K562 (cell line): ENCODE measurements around the gene TSPAN3. TPM values are rescaled to one million over a fixed set of nuclear protein-coding genes. Genes with fewer than 3 reads are reported as not detected.

Experiments
- ATAC-seq: fragments of 200-7000 bp; cut with Tn5 transposase; 3 replicates; pipeline ENCODE4 v1.9.1; 2020; ENCODE audit warnings: moderate library complexity
- BruUV-seq: library from RNA; stranded (reverse); fragments of 400-500 nt; replicated peaks from 2 replicates; lab custom pipeline; 2021; lab: Mats Ljungman, UMichigan
- CTCF ChIA-PET: fragments of 300-600 bp; formaldehyde crosslinking; extraction: SDS; loops from one replicate; lab custom pipeline; 2021; ENCODE audit warnings: low intra/inter-chr PET ratio; lab: Yijun Ruan, JAX
- POLR2A ChIA-PET: fragments of 300-600, 350-650 bp; sonication (Branson Sonifier 250); formaldehyde crosslinking; extraction: SDS; loops from one replicate; lab custom pipeline; 2021; ENCODE audit warnings: antibody characterized with exemption, inconsistent platforms; lab: Yijun Ruan, JAX
- DNase-seq, 4 experiments: peaks; one replicate each; pipeline versions ENCODE4 v3.0.0 to v3.0.0-alpha.2; 2011 to 2018; ENCODE audit warnings: low spot score in 3 of 4, mixed read lengths in 3 of 4; ENCODE audit errors: extremely low read depth in 1 of 4
- FAIRE-seq: peaks from 2 replicates; lab custom pipeline; 2011; peaks lifted over from hg19 to GRCh38; lab: Jason Lieb, UNC
- H2AFZ ChIP-seq: 2 replicates; pipeline ENCODE4 v1.6.0; 2011; ENCODE audit warnings: low read depth, low read length, control low read depth, inconsistent platforms
- H3K27ac ChIP-seq: fragments of 200-600 bp; 3 replicates; pipeline ENCODE4 v1.8.0; 2011; ENCODE audit warnings: low read depth, mild to moderate bottlenecking, control low read depth, inconsistent platforms, low read length, moderate library complexity, mixed read lengths; ENCODE audit errors: extremely low read depth
- H3K27me3 ChIP-seq, 2 experiments: fragments of 300-600 bp in 1 of 2; 2 replicates in 1 of 2; 3 replicates in 1 of 2; pipeline versions ENCODE4 v1.6.0 to v1.8.0; 2011; ENCODE audit warnings: inconsistent platforms in 2 of 2, low read length in 2 of 2, mild to moderate bottlenecking in 1 of 2, mixed read lengths in 1 of 2, moderate library complexity in 1 of 2; ENCODE audit not compliant: control insufficient read depth in 2 of 2, insufficient read depth in 2 of 2
- H3K36me3 ChIP-seq: fragments of 300-600 bp; 3 replicates; pipeline ENCODE4 v1.8.0; 2011; ENCODE audit warnings: mild to moderate bottlenecking, low read length, inconsistent platforms; ENCODE audit not compliant: control insufficient read depth, insufficient read depth
- H3K4me1 ChIP-seq, 2 experiments: fragments of 200-600 bp in 1 of 2; replicated peaks in 1 of 2; 2 replicates in 1 of 2; 3 replicates in 1 of 2; pipeline versions ENCODE4 v1.5.1 to v1.8.0; 2011; ENCODE audit warnings: inconsistent platforms in 2 of 2, low read length in 2 of 2, mild to moderate bottlenecking in 1 of 2, mixed read lengths in 1 of 2, moderate library complexity in 1 of 2; ENCODE audit not compliant: control insufficient read depth in 2 of 2, insufficient read depth in 2 of 2
- H3K4me2 ChIP-seq: 2 replicates; pipeline ENCODE4 v1.6.1; 2011; ENCODE audit warnings: low read length, control low read depth, inconsistent platforms, mixed read lengths; ENCODE audit not compliant: insufficient read depth
- H3K4me3 ChIP-seq: fragments of 200-600 bp; sonication (generic), shearing (Covaris generic); 2 replicates; pipeline ENCODE4 v1.5.1; 2016; ENCODE audit warnings: control low read depth, inconsistent platforms
- H3K79me2 ChIP-seq: fragments of 200-600 bp; 3 replicates; pipeline ENCODE4 v1.8.0; 2011; ENCODE audit warnings: low read length, inconsistent platforms; ENCODE audit not compliant: control insufficient read depth, insufficient read depth
- H3K9ac ChIP-seq, 2 experiments: 2 replicates each; pipeline versions ENCODE4 v1.6.0 to v1.6.1; 2011; ENCODE audit warnings: low read depth in 2 of 2, low read length in 2 of 2, control low read depth in 1 of 2, inconsistent platforms in 1 of 2, mild to moderate bottlenecking in 1 of 2, mixed read lengths in 1 of 2; ENCODE audit not compliant: insufficient read depth in 1 of 2
- H3K9me1 ChIP-seq: one replicate; pipeline ENCODE4 v1.6.0; 2011; ENCODE audit warnings: inconsistent platforms, mild to moderate bottlenecking, low read length, moderate library complexity; ENCODE audit not compliant: control insufficient read depth, insufficient read depth
- H3K9me3 ChIP-seq: replicated peaks from 2 replicates; pipeline ENCODE4 v1.5.1; 2011; ENCODE audit warnings: low read depth, low read length, inconsistent platforms; ENCODE audit not compliant: control insufficient read depth, insufficient read depth
- H4K20me1 ChIP-seq: replicated peaks from 2 replicates; pipeline ENCODE4 v1.6.1; 2011; ENCODE audit warnings: low read length, inconsistent platforms, mixed read lengths; ENCODE audit not compliant: control insufficient read depth, insufficient read depth
- CBX2 ChIP-seq: fragments of 200-600 bp; sonication (generic); IDR thresholded peaks from one replicate; pipeline ENCODE4 v1.6.1; 2012; ENCODE audit warnings: mild to moderate bottlenecking, low read length, inconsistent platforms; ENCODE audit not compliant: insufficient read depth, poor library complexity, severe bottlenecking
- HMGN3 ChIP-seq: IDR thresholded peaks from 2 replicates; pipeline ENCODE4 v1.6.1; 2011; ENCODE audit warnings: borderline replicate concordance, low read depth, mild to moderate bottlenecking, mixed read lengths, low read length; ENCODE audit not compliant: insufficient read length; ENCODE audit errors: extremely low read depth
- POLR2AphosphoS5 ChIP-seq: IDR thresholded peaks from 2 replicates; pipeline ENCODE4 v1.6.1; 2011; ENCODE audit warnings: mild to moderate bottlenecking, low read depth, low read length, moderate library complexity; ENCODE audit not compliant: control insufficient read depth, insufficient read depth
- PRDM10 ChIP-seq: fragments of 450-650 bp; IDR thresholded peaks from 2 replicates; pipeline ENCODE4 v1.6.1; 2018; ENCODE audit not compliant: partially characterized antibody
- ZBTB26 ChIP-seq: fragments of 450-650 bp; formaldehyde crosslinking; IDR thresholded peaks from 2 replicates; pipeline ENCODE4 v1.4.0; 2022; ENCODE audit warnings: missing genetic modification characterization
- WGBS: fragments of 100-300 bp; shearing (Covaris generic); methylation state at CpG from one replicate; pipeline ENCODE4 v1.1.6; 2016; ENCODE audit warnings: low coverage, mixed read lengths; ENCODE audit not compliant: insufficient coverage; ENCODE audit errors: missing lambda C conversion rate; 5-methylcytosine and 5-hydroxymethylcytosine counted together
- in situ Hi-C: fragments of 300-500 bp; cut with MboI; formaldehyde crosslinking; loops from 4 replicates; pipeline ENCODE4 v1.15.0; 2018; ENCODE audit warnings: inconsistent platforms, mixed read lengths
- intact Hi-C: fragments of 100-400 bp; cut with micrococcal nuclease; formaldehyde crosslinking; loops from 2 replicates; pipeline ENCODE4 v1.14.2; 2022
- polyA plus RNA-seq, 8 experiments: library from polyadenylated mRNA; depleted of rRNA in 4 of 8; stranded (reverse) in 5 of 8; unstranded in 3 of 8; fragments of >200 nt; fragmentation: Nextera tagmentation in 2 of 8; fragmentation: Illumina TruSeq in 1 of 8; extraction: Ambion mirVana in 2 of 8; extraction: Trizol in 1 of 8; gene quantifications; 2 replicates each; pipeline versions ENCODE4 v1.2.1 to v1.2.3, GENCODE V29; 2011 to 2014; ENCODE audit warnings: inconsistent platforms in 1 of 8, missing spikeins in 1 of 8
- total RNA-seq, 7 experiments: library from RNA; depleted of rRNA in 6 of 7; stranded (reverse); fragments of >200 nt in 6 of 7; fragmentation: Illumina TruSeq in 2 of 7; extraction: Trizol in 2 of 7; gene quantifications; 2 replicates each; pipeline versions ENCODE4 v1.2.1 to v1.2.3, GENCODE V29; 2011 to 2021; ENCODE audit warnings: low replicate concordance in 1 of 7
- TF ChIP-seq, protein P1 (sequence below): fragments of 200-400 bp; formaldehyde crosslinking; IDR thresholded peaks from 2 replicates; pipeline ENCODE4 v1.6.1; 2017; ENCODE audit warnings: mild to moderate bottlenecking, low read depth, low read length, moderate library complexity

Gene TSPAN3
- total and polyA plus RNA-seq, 9 of the 15 experiments (the other 6 are each of a cell fraction or from before 2014, with no cell fraction given) = 14.3 to 144 (median 71.1) TPM

- no peak for TF ChIP-seq HMGN3
These were observed 4.6 kb upstream of the TSPAN3 start (continued) for GRCh38 chr15:77075528-77075927.

DNA sequence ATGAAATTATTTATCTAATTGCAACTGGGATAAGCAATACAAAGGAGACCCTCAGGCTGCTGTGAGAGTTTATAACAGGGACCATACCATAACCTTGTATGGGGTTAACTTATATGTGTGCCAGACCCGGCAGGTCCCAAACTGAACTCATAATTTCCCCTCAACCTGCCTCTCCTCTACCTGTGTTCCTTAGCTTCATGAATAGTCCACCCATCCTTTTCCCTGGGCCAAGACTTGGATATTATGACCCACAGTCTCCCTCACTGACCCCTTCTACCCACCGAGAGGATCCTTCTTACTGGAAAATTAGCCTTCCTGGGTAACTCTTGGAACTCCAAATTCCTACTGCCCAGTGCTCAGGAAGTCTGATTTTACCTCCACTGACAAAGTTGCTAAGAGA is 3.4 kb upstream of the TSPAN3 start:
- no peak for DNase-seq
- no peak for ATAC-seq
- H3K9me1 ChIP-seq = peaks cover 2% of the 10 kb centered on the region
- H3K4me1 ChIP-seq = peaks cover 11 to 21% of the 10 kb centered on the region in 2 experiments; a peak in 4 of 5 replicates
- FAIRE-seq = no peak
- no peaks in the 10 kb centered on the region for H3K9me3 ChIP-seq
- intact Hi-C loops = no loop called here
- TF ChIP-seq ZBTB26 (CRISPR knock-in tag) (no peak), POLR2AphosphoS5 (no peak), PRDM10 (peak; percentile 73), CBX2 (no peak)
- TF ChIP-seq, protein P1, sequence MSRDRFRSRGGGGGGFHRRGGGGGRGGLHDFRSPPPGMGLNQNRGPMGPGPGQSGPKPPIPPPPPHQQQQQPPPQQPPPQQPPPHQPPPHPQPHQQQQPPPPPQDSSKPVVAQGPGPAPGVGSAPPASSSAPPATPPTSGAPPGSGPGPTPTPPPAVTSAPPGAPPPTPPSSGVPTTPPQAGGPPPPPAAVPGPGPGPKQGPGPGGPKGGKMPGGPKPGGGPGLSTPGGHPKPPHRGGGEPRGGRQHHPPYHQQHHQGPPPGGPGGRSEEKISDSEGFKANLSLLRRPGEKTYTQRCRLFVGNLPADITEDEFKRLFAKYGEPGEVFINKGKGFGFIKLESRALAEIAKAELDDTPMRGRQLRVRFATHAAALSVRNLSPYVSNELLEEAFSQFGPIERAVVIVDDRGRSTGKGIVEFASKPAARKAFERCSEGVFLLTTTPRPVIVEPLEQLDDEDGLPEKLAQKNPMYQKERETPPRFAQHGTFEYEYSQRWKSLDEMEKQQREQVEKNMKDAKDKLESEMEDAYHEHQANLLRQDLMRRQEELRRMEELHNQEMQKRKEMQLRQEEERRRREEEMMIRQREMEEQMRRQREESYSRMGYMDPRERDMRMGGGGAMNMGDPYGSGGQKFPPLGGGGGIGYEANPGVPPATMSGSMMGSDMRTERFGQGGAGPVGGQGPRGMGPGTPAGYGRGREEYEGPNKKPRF = no peak
- 33% methylated on average over 2 of the region's 2 CpGs for WGBS
- H3K36me3 ChIP-seq = peaks cover 3% of the 10 kb centered on the region; the same call in 1 of the 3 replicates
- no peak overlapping the region for H3K4me2 ChIP-seq
- H3K27ac ChIP-seq = no peak overlapping the region
- POLR2A ChIA-PET = interaction anchor here (0.7 kb wide), 1 partner anchor 22 kb away, joined by 3 read pairs; no protein-coding TSS in a partner anchor
- BruUV-seq = no TSS peak
- H2AFZ ChIP-seq = no peak overlapping the region
- no peak overlapping the region for H3K9ac ChIP-seq
- H3K4me3 ChIP-seq = no peak overlapping the region
- H3K79me2 ChIP-seq = peaks cover 12% of the 10 kb centered on the region
- in situ Hi-C loops = no loop called here
- CTCF ChIA-PET = no interaction called here
- peaks cover 13 to 32% of the 10 kb centered on the region in 2 experiments; a peak in 4 of 5 replicates for H3K27me3 ChIP-seq
- 0 out of 2 replicates have a peak, but pooled peaks cover 2% of the 10 kb centered on the region for H4K20me1 ChIP-seq
